Gastrocnemius medialis (tissue), 4 donors: ENCODE results near the gene TWIST2. TPM values are rescaled to one million over a fixed set of nuclear protein-coding genes. Genes with fewer than 3 reads are reported as not detected.

Source experiments
- ATAC-seq, 2 donors: fragments of 150-250 bp; one replicate each; pipeline ENCODE4 v1.9.1; 2016
- DNase-seq, 2 donors: peaks; one replicate each; pipeline ENCODE4 v3.0.0-alpha.2; 2019
- H3K27ac ChIP-seq, 4 donors: fragments of 200-600 bp; sonication (generic); 1 replicate in 1 of 4; 2 replicates in 3 of 4; pipeline ENCODE4 v1.5.1; 2016 to 2018; ENCODE audit warnings: mild to moderate bottlenecking in 2 of 4, moderate library complexity in 1 of 4
- H3K27me3 ChIP-seq, 3 donors: fragments of 200-600 bp; sonication (generic) in 2 of 3; 1 replicate in 1 of 3; 2 replicates in 2 of 3; pipeline versions ENCODE4 v1.5.1 to v1.6.0; 2016 to 2019; ENCODE audit warnings: mild to moderate bottlenecking in 1 of 3, moderate library complexity in 1 of 3
- H3K36me3 ChIP-seq, 2 donors: fragments of 200-600 bp; sonication (generic) in 1 of 2; one replicate each; pipeline ENCODE4 v1.5.1; 2017 to 2018
- H3K4me1 ChIP-seq, 2 donors: fragments of 200-600 bp; sonication (generic) in 1 of 2; one replicate each; pipeline ENCODE4 v1.5.1; 2016 to 2017; ENCODE audit warnings: mild to moderate bottlenecking in 2 of 2
- H3K4me3 ChIP-seq, 4 donors: fragments of 200-600 bp; sonication (generic) in 3 of 4; 1 replicate in 1 of 4; 2 replicates in 3 of 4; pipeline ENCODE4 v1.5.1; 2016 to 2019; ENCODE audit warnings: mild to moderate bottlenecking in 2 of 4
- H3K9me3 ChIP-seq, 3 donors: fragments of 200-600 bp; sonication (generic) in 2 of 3; 1 replicate in 1 of 3; 2 replicates in 2 of 3; pipeline ENCODE4 v1.5.1; 2016 to 2019
- POLR2A ChIP-seq, 2 donors: fragments of 450-650 bp; IDR thresholded peaks; one replicate each; pipeline ENCODE4 v1.6.1; 2017; ENCODE audit warnings: antibody characterized with exemption in 2 of 2, mild to moderate bottlenecking in 2 of 2, moderate library complexity in 2 of 2
- in situ Hi-C, 4 donors: fragments of 200-750 bp; cut with MboI; loops; one replicate each; pipeline versions ENCODE4 v1.15.0 to v1.8.0; 2017; ENCODE audit warnings: low sequenced_read_pairs in 4 of 4
- intact Hi-C: fragments of 100-400 bp; cut with DNase I; formaldehyde crosslinking; loops from one replicate; pipeline ENCODE4 v1.15.1; 2023; ENCODE audit warnings: low total_unique reads
- total RNA-seq, 4 donors: library from RNA; depleted of rRNA; stranded (reverse); fragments of >200 nt; gene quantifications; one replicate each; pipeline versions ENCODE4 v1.1.0 to v1.2.3, GENCODE V29; 2016
- TF ChIP-seq, protein P1 (sequence below), 5 experiments: fragments of 450-650 bp in 3 of 5; fragments of 200-600 bp in 2 of 5; sonication (generic) in 2 of 5; IDR thresholded peaks in 4 of 5; conservative IDR thresholded peaks in 1 of 5; 1 replicate in 4 of 5; 2 replicates in 1 of 5; pipeline ENCODE4 v1.5.1; 2016 to 2019; ENCODE audit warnings: antibody characterized with exemption in 5 of 5, mild to moderate bottlenecking in 3 of 5, moderate library complexity in 3 of 5

TWIST2 gene
- total RNA-seq, 4 donors from 2014 or later, result 1.9 to 9.3 (median 2.2) TPM

DNA sequence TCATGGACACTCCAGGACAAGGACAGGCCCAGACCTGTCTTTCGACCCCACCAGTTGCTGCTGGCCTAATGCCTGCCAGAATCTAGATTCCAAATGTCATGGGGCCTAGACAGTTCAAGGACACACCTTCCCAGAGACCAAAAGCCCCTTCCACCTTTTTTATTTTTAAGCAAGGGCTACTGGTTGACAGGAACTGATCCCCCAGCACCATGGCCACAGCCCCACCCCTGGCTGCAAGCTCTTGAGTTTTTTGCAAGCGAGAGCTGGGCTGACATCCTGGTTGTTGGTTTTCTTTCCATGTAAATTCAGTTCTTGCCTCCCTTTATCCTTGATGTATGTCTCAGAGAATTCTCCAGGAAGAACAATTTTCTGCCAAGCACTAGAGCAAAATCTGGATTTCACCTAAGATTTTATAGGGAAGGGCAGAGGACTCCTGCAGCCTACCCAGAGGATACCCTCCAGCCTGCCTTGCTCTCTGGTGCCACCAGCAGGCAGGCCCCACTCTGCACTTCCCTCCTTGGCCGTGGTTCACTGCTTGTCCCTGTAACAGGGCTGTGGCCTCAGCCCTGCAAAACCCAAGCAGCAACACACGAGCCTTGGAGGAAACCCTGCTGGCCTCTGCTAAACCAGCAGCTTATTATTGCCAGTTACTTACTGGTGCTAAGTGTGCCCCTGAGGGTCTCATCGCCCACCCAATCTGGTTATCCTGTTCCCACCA, 97.7 kb downstream of the TWIST2 start:
- in situ Hi-C loops (no loop called here), intact Hi-C loops (no loop called here)
- no peaks in the 10 kb centered on the region for H3K27me3 ChIP-seq
- no peak overlapping the region for H3K27ac ChIP-seq
- no peak for ATAC-seq
- H3K36me3 ChIP-seq, result no peaks in the 10 kb centered on the region
- TF ChIP-seq, protein P1, sequence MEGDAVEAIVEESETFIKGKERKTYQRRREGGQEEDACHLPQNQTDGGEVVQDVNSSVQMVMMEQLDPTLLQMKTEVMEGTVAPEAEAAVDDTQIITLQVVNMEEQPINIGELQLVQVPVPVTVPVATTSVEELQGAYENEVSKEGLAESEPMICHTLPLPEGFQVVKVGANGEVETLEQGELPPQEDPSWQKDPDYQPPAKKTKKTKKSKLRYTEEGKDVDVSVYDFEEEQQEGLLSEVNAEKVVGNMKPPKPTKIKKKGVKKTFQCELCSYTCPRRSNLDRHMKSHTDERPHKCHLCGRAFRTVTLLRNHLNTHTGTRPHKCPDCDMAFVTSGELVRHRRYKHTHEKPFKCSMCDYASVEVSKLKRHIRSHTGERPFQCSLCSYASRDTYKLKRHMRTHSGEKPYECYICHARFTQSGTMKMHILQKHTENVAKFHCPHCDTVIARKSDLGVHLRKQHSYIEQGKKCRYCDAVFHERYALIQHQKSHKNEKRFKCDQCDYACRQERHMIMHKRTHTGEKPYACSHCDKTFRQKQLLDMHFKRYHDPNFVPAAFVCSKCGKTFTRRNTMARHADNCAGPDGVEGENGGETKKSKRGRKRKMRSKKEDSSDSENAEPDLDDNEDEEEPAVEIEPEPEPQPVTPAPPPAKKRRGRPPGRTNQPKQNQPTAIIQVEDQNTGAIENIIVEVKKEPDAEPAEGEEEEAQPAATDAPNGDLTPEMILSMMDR (IDR thresholded peaks at IDR 0.05 in 4 of 5, conservative IDR thresholded peaks at IDR 0.05 in 1 of 5), result peak in 4 of 5 experiments; percentile 21 to 58 (median 33)
- no peak for TF ChIP-seq POLR2A (IDR thresholded peaks at IDR 0.05)
- no peak overlapping the region for H3K4me3 ChIP-seq
- peak in 1 of 2 donors; percentile 28 for DNase-seq
- H3K9me3 ChIP-seq, result no peaks in the 10 kb centered on the region
- no peaks in the 10 kb centered on the region for H3K4me1 ChIP-seq

DNA sequence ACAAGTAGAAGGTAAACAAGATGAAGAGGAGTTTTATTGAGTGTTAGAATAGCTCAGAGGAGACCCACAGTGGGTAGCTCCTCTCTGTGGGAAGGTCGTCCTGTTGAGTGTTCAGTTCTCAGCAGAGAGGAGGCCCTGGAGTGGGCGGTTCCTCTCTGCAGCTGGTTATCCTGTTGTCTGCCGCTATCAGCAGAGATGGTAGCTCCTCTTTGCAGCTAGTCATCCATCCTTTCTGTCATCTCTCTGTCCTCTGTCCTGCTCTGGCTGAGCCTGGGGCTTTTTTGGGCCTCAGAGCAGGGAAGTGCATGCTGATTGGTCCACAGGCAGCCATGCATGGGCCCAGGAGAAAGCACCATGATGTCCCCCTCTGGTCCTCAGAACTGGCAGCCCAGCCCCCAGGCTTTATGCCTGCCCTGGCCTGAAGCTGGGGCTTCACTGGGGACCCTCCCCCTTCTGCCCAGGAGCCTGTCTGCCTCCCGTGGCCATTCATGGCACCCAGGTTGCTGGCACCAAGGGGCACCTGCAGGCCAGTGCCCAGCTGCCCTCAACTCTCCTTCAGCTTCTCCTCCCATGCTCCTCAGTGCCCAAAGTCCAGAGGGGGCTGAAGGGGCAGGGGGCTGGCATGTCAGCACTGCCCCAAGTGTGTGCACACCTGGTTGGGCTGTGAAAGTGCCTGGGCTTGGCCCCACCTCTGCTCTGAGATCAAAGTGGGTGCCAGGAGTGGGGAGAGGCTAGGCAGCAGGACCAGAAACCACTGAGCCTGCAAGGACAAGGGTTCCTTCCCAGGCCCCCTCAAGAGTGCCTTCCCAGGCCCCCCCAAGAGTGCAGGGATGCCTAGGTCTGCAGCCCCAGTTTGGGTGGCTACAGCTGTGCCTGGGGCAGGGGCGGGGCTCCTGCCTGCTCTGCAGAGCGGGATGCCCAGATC, 98.7 kb downstream of the TWIST2 start:
- Histone ChIP-seq H3K36me3 (no peaks in the 10 kb centered on the region), H3K4me1 (no peaks in the 10 kb centered on the region), H3K4me3 (no peak overlapping the region), H3K27ac (no peak overlapping the region), H3K9me3 (no peaks in the 10 kb centered on the region), H3K27me3 (no peaks in the 10 kb centered on the region)
- DNase-seq, result no peak
- intact Hi-C loops (no loop called here), in situ Hi-C loops (no loop called here)
- ATAC-seq, result no peak
- TF ChIP-seq, protein P1 (IDR thresholded peaks at IDR 0.05 in 4 of 5, conservative IDR thresholded peaks at IDR 0.05 in 1 of 5), result no peak
- no peak for TF ChIP-seq POLR2A (IDR thresholded peaks at IDR 0.05)

DNA sequence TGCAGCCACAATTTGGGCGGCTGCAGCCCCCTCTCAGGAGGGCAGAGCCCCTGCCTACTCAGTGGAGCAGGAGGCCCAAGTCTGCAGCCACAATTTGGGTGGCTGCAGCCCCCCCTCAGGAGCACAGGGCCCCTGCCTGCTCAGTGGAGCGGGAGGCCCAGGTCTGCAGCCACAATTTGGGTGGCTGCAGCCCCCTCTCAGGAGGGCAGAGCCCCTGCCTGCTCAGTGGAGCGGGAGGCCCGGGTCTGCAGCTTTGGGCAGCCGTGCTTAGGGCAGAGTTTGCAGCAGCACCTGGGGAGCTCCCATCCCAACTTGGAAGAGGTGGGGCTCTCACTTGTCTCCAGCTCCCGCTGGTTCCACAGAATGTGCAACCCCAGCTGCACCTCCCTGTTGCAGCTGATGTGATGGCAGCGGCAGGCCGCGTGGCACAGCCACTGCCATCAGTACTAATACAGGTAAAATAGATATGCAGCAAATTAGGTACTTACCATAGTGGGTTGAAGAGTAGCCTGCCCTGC, 99.4 kb downstream of the TWIST2 start:
- no peaks in the 10 kb centered on the region for H3K27me3 ChIP-seq
- DNase-seq, result no peak
- no peak for ATAC-seq
- H3K36me3 ChIP-seq, result no peaks in the 10 kb centered on the region
- H3K9me3 ChIP-seq, result no peaks in the 10 kb centered on the region
- H3K27ac ChIP-seq, result no peak overlapping the region
- in situ Hi-C loops, result no loop called here
- intact Hi-C loops, result no loop called here
- TF ChIP-seq POLR2A (IDR thresholded peaks at IDR 0.05), result no peak
- TF ChIP-seq, protein P1 (IDR thresholded peaks at IDR 0.05 in 4 of 5, conservative IDR thresholded peaks at IDR 0.05 in 1 of 5), result no peak
- no peak overlapping the region for H3K4me3 ChIP-seq
- no peaks in the 10 kb centered on the region for H3K4me1 ChIP-seq

DNA sequence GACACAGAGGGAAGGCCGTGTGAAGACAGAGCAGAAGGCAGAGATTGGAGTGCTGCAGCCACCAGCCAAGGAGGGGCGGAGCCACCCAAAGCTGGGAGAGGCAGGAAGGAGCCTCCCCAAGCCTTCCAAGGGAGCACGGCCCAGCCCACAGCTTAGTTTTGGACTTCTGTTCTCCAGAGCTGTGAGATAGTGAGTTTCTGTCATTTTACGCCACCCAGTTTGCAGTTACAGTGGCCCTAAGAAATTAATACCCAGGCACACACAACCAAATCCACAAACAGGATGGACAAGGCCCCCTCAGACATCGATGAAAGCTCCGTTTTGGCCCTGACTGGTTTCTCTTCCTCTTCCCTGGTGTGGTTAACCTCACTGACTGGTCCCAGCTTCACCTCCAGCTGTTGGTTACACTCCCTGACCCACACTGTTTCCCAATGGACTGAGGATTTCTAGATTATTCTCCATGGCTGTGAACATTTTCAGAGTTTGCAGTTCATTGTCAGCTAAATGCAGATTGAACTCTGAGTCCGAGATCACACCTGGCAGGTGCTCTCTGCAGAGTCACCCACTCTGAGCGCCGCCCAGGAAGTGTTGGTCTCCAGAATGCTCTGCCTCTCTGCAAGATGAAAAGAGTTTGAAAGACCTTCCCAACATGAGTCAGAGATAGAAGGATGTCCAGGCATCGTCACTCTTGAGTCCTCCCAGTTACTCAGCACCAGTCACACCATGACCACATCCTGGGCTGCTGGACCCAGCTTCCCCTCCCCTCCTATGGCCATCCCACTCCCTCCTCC, 100.2 kb downstream of the TWIST2 start:
- TF ChIP-seq, protein P1 (IDR thresholded peaks at IDR 0.05 in 4 of 5, conservative IDR thresholded peaks at IDR 0.05 in 1 of 5), result no peak
- TF ChIP-seq POLR2A (IDR thresholded peaks at IDR 0.05), result no peak
- ATAC-seq (peak in 1 of 2 donors; percentile 21), DNase-seq (no peak)
- Histone ChIP-seq H3K9me3 (no peaks in the 10 kb centered on the region), H3K4me1 (no peaks in the 10 kb centered on the region), H3K27me3 (no peaks in the 10 kb centered on the region), H3K36me3 (no peaks in the 10 kb centered on the region), H3K4me3 (no peak overlapping the region), H3K27ac (no peak overlapping the region)
- intact Hi-C loops (no loop called here), in situ Hi-C loops (no loop called here)
